Upper lobe of left lung (tissue), 6 donors: ENCODE data around the gene F5. TPM values are rescaled to one million over a fixed set of nuclear protein-coding genes. Genes with fewer than 3 reads are reported as not detected.

ENCODE experiments used
- ATAC-seq, 2 donors: fragments of 200-7000 bp; cut with Tn5 transposase; one replicate each; pipeline ENCODE4 v1.9.1; 2022; ENCODE audit warnings: mild to moderate bottlenecking in 2 of 2, moderate library complexity in 2 of 2; ENCODE audit not compliant: low FRiP score in 2 of 2
- DNase-seq, 2 donors: peaks; one replicate each; pipeline ENCODE4 v3.0.0-alpha.2; 2019 to 2020
- H3K27ac ChIP-seq, 4 donors: fragments of 200-600 bp; sonication (generic); one replicate each; pipeline ENCODE4 v1.5.1; 2016 to 2019
- H3K27me3 ChIP-seq, 4 donors: fragments of 200-600 bp; sonication (generic); one replicate each; pipeline ENCODE4 v1.5.1; 2017 to 2019
- H3K36me3 ChIP-seq, 4 donors: fragments of 200-600 bp; sonication (generic); one replicate each; pipeline ENCODE4 v1.5.1; 2016 to 2019
- H3K4me1 ChIP-seq, 4 donors: fragments of 200-600 bp; sonication (generic); one replicate each; pipeline ENCODE4 v1.5.1; 2018 to 2019
- H3K4me3 ChIP-seq, 4 donors: fragments of 200-600 bp; sonication (generic); one replicate each; pipeline ENCODE4 v1.5.1; 2017 to 2019; ENCODE audit warnings: mild to moderate bottlenecking in 2 of 4, moderate library complexity in 1 of 4
- H3K9me3 ChIP-seq, 4 donors: fragments of 200-600 bp; sonication (generic); one replicate each; pipeline ENCODE4 v1.5.1; 2018 to 2019
- EP300 ChIP-seq, 4 donors: sonication (generic); formaldehyde crosslinking; IDR thresholded peaks; one replicate each; pipeline ENCODE4 v1.5.1; 2017; ENCODE audit warnings: antibody characterized with exemption in 4 of 4, control low read depth in 2 of 4
- POLR2A ChIP-seq, 4 donors: fragments of 450-650 bp; IDR thresholded peaks; one replicate each; pipeline ENCODE4 v1.5.1; 2016 to 2017; ENCODE audit warnings: antibody characterized with exemption in 4 of 4, mild to moderate bottlenecking in 2 of 4
- POLR2AphosphoS5 ChIP-seq, 2 donors: sonication (generic); formaldehyde crosslinking; IDR thresholded peaks; one replicate each; pipeline ENCODE4 v1.5.1; 2017; ENCODE audit warnings: antibody characterized with exemption in 2 of 2
- WGBS, 2 donors: methylation state at CpG; one replicate each; pipeline ENCODE4 v1.1.5; 2017 to 2018; 5-methylcytosine and 5-hydroxymethylcytosine counted together
- total RNA-seq, 6 donors: library from RNA; depleted of rRNA in 4 of 6; stranded (reverse); fragments of >200 nt in 4 of 6; gene quantifications; one replicate each; pipeline versions ENCODE4 v1.1.0 to v1.2.1, GENCODE V29; 2016 to 2021
- TF ChIP-seq, protein P1 (sequence below), 6 experiments: fragments of 450-650 bp in 4 of 6; fragments of 200-600 bp in 2 of 6; sonication (generic) in 2 of 6; IDR thresholded peaks; one replicate each; pipeline ENCODE4 v1.5.1; 2016 to 2019; ENCODE audit warnings: antibody characterized with exemption in 6 of 6
- donor health status: DM: no; HTN: no; CAD: no; lungs with moderate emphysema.
- donor health status: DM: no; HTN: yes; CAD: no; lungs with severe emphysema.

Gene F5
- total RNA-seq, 6 donors from 2014 or later: 0.89 to 6.5 (median 2.2) TPM

DNA sequence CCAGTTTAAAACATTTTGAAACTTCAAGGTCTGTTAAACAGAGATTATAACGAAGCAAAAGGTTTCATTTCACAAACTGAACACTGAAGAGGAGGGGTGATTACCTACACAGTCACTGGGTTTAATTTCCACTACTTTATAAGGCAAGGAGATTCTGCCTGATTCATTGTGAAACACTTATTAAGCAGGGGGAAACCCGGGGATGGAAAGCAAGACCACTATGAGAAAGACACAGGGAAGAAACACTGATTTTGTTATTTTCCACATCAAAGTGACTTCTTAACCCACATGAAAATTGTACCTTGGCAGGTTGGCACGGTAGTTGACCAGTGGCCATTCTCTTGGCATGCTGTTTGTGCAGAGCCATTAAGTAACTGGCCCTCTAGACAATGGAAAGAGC, 8.1 kb upstream of the F5 start:
- 77 to 80% methylated on average over 3 of the region's 3 CpGs for WGBS, 2 donors
- ATAC-seq (no peak), DNase-seq (no peak)
- Histone ChIP-seq H3K4me3 (no peak overlapping the region), H3K27ac (no peak overlapping the region), H3K27me3 (no peaks in the 10 kb centered on the region), H3K9me3 (no peaks in the 10 kb centered on the region), H3K36me3 (no peaks in the 10 kb centered on the region), H3K4me1 (no peaks in the 10 kb centered on the region)
- no peak for TF ChIP-seq POLR2AphosphoS5 (IDR thresholded peaks at IDR 0.05)
- TF ChIP-seq, protein P1, sequence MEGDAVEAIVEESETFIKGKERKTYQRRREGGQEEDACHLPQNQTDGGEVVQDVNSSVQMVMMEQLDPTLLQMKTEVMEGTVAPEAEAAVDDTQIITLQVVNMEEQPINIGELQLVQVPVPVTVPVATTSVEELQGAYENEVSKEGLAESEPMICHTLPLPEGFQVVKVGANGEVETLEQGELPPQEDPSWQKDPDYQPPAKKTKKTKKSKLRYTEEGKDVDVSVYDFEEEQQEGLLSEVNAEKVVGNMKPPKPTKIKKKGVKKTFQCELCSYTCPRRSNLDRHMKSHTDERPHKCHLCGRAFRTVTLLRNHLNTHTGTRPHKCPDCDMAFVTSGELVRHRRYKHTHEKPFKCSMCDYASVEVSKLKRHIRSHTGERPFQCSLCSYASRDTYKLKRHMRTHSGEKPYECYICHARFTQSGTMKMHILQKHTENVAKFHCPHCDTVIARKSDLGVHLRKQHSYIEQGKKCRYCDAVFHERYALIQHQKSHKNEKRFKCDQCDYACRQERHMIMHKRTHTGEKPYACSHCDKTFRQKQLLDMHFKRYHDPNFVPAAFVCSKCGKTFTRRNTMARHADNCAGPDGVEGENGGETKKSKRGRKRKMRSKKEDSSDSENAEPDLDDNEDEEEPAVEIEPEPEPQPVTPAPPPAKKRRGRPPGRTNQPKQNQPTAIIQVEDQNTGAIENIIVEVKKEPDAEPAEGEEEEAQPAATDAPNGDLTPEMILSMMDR (IDR thresholded peaks at IDR 0.05): no peak
- no peak for TF ChIP-seq POLR2A (IDR thresholded peaks at IDR 0.05)
- TF ChIP-seq EP300 (IDR thresholded peaks at IDR 0.05): no peak

DNA sequence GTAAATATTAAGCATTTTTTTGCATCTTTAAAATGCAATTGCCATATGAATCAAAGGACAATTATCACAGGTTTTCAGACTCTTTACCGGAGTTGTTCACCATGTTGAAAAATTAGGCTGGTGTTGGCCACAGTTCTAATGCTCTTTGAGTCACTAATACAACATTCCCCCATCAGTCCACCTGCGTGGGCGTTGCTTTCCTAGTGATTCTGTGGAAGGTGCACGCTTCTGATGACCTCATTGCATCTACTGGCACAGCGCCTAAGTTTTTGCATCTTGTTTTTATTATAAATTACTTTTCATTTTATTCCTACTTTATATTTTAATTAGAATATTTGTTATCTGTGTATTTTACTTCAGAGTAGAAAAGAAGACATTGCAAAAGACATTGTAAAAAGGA, 4.7 kb upstream of the F5 start:
- Histone ChIP-seq H3K36me3 (no peaks in the 10 kb centered on the region), H3K4me1 (peaks cover 2 to 9% (median 9%) of the 10 kb centered on the region in 4 donors), H3K27me3 (peaks cover 0 to 2% (median 0%) of the 10 kb centered on the region in 4 donors), H3K4me3 (no peak overlapping the region), H3K9me3 (no peaks in the 10 kb centered on the region), H3K27ac (no peak overlapping the region)
- ATAC-seq: no peak
- TF ChIP-seq, protein P1 (IDR thresholded peaks at IDR 0.05): no peak
- TF ChIP-seq POLR2A (IDR thresholded peaks at IDR 0.05) (no peak), EP300 (IDR thresholded peaks at IDR 0.05) (no peak), POLR2AphosphoS5 (IDR thresholded peaks at IDR 0.05) (no peak)
- WGBS, 2 donors: 85 to 90% methylated on average over 5 of the region's 5 CpGs
- no peak for DNase-seq

DNA sequence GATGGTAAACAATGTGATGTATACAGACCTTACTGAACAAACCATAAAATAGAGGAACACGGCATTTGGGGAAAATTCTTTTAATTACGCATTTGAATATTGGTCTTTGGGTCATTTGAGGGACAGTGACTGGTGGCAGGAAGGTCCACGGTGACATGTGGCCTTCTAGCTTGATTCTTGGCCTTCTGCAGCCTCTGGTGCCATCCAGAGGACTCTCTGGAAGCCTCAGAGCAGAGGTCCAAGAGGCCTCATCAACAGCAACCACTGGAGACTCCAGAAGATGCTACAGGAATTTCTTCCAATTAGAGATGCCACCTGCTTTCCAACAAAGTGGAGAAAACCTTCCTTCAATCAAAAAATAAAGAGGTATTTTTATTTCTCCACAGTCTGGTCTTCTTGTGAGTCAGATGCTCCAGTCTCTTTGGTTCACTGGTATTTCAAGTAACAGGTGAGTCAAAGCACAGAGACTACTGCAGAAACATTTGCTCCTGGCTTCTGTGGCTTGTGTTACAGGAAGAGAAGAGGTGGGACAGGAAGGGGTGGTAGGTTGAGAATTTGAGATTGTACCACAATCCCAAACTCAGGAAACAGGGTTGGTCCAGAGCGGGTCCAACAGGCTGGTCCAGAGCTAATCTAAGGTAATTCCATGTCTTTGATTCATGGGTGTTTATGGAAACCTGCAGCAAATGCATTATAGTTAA, 2.7 kb upstream of the F5 start:
- no peaks in the 10 kb centered on the region for H3K9me3 ChIP-seq
- no peaks in the 10 kb centered on the region for H3K36me3 ChIP-seq
- no peak for ATAC-seq
- DNase-seq: no peak
- no peak overlapping the region for H3K4me3 ChIP-seq
- H3K4me1 ChIP-seq: peaks cover 2 to 9% (median 9%) of the 10 kb centered on the region in 4 donors
- whole genome bisulfite sequencing, 2 donors: 78 to 85% methylated on average over 4 of the region's 4 CpGs
- TF ChIP-seq POLR2AphosphoS5 (IDR thresholded peaks at IDR 0.05) (no peak), POLR2A (IDR thresholded peaks at IDR 0.05) (no peak)
- TF ChIP-seq, protein P1 (IDR thresholded peaks at IDR 0.05): no peak
- H3K27ac ChIP-seq: no peak overlapping the region
- peaks cover 0 to 2% (median 0%) of the 10 kb centered on the region in 4 donors for H3K27me3 ChIP-seq

DNA sequence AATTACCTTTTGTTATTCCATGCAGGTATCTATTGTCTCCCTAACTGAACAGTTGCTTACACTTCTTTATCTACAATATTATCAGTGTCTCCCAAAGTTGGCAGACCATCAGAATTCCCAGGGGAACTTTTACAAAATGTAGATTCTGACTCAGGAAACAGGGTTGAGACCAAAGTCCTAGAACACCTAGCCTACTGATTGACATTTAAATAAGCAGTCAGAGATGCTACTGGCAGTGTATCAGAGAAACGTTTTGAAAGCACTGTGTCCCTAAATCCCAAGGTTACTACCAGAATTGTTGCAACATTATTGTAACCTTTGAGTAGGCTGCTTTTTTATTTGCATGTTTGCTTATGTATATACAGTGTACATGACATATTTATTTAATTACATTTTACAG, 1.8 kb upstream of the F5 start:
- Histone ChIP-seq H3K9me3 (no peaks in the 10 kb centered on the region), H3K36me3 (no peaks in the 10 kb centered on the region), H3K4me1 (peaks cover 2 to 9% (median 9%) of the 10 kb centered on the region in 4 donors), H3K4me3 (no peak overlapping the region), H3K27ac (no peak overlapping the region), H3K27me3 (peaks cover 0 to 2% (median 0%) of the 10 kb centered on the region in 4 donors)
- ATAC-seq: no peak
- 38% methylated on average over 1 of the region's 1 CpG for WGBS, 2 donors
- DNase-seq: no peak
- TF ChIP-seq, protein P1 (IDR thresholded peaks at IDR 0.05): no peak
- TF ChIP-seq POLR2AphosphoS5 (IDR thresholded peaks at IDR 0.05): no peak
- no peak for TF ChIP-seq POLR2A (IDR thresholded peaks at IDR 0.05)
- no peak for TF ChIP-seq EP300 (IDR thresholded peaks at IDR 0.05)

DNA sequence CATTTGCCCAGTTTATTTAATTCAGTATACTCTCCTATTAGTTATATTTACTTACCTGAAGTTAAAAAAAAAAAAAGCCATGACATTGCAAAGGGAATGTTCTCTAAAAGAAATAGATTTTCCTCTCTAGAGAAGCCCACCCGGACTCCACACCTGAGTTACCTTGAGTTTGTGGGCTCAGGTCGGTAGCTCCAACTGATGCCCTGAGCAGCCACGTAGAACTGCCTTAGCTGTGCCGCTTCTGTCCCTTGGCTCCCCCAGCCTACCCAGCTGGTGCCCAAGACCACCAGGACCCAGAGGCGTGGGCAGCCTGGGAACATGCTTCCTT, 250 bp downstream of the F5 start:
- ATAC-seq: no peak
- peak overlapping the region in 1 of 4 donors; percentile 74 for H3K27ac ChIP-seq
- WGBS, 2 donors: 19 to 29% methylated on average over 5 of the region's 5 CpGs
- DNase-seq: no peak
- H3K4me1 ChIP-seq: peaks cover 2 to 9% (median 9%) of the 10 kb centered on the region in 4 donors
- H3K27me3 ChIP-seq: peaks cover 0 to 2% (median 0%) of the 10 kb centered on the region in 4 donors
- peak overlapping the region in 3 of 4 donors; percentile 5 to 34 (median 22) for H3K4me3 ChIP-seq
- no peaks in the 10 kb centered on the region for H3K36me3 ChIP-seq
- TF ChIP-seq, protein P1 (IDR thresholded peaks at IDR 0.05): no peak
- TF ChIP-seq EP300 (IDR thresholded peaks at IDR 0.05): no peak
- TF ChIP-seq POLR2AphosphoS5 (IDR thresholded peaks at IDR 0.05): no peak
- TF ChIP-seq POLR2A (IDR thresholded peaks at IDR 0.05): no peak
- no peaks in the 10 kb centered on the region for H3K9me3 ChIP-seq
